ENCODE results near the gene CNPY1.

GRCh38 chr7:155579565-155579964, 33.2 kb upstream of the CNPY1 start:
- TF ChIP-seq, protein P1, sequence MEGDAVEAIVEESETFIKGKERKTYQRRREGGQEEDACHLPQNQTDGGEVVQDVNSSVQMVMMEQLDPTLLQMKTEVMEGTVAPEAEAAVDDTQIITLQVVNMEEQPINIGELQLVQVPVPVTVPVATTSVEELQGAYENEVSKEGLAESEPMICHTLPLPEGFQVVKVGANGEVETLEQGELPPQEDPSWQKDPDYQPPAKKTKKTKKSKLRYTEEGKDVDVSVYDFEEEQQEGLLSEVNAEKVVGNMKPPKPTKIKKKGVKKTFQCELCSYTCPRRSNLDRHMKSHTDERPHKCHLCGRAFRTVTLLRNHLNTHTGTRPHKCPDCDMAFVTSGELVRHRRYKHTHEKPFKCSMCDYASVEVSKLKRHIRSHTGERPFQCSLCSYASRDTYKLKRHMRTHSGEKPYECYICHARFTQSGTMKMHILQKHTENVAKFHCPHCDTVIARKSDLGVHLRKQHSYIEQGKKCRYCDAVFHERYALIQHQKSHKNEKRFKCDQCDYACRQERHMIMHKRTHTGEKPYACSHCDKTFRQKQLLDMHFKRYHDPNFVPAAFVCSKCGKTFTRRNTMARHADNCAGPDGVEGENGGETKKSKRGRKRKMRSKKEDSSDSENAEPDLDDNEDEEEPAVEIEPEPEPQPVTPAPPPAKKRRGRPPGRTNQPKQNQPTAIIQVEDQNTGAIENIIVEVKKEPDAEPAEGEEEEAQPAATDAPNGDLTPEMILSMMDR (conservative IDR thresholded peaks at IDR 0.05 in 1 of 2, IDR thresholded peaks at IDR 0.05 in 1 of 2; ENCODE audit: extremely low read depth in 1 of 2, insufficient read depth in 1 of 2, low read depth in 1 of 2, low read length in 2 of 2), result no peak
- no peak for TF ChIP-seq EZH2 (IDR thresholded peaks at IDR 0.05; ENCODE audit: borderline replicate concordance, low read length)
